Stimulated activated naive CD8-positive, alpha-beta T cell treated with anti-CD3 and anti-CD28 coated beads, Interleukin-15, amount 100 ng/mL, for 72 hours (primary cell): ENCODE results near the gene LRP1B.
"Not testable (repeated sequence)": the region's sequence is repeated elsewhere in the genome, so short reads cannot be mapped to it uniquely, and the experiment has no call there.

ENCODE experiments used
- ATAC-seq: fragments of 150-1000 bp; cut with Tn5 transposase; 2 replicates; pipeline ENCODE4 v1.10.0; 2021; ENCODE audit warnings: mild to moderate bottlenecking, moderate library complexity
- DNase-seq, 2 donors: peaks; one replicate each; pipeline ENCODE4 v3.0.0; 2021 to 2022
- H3K27ac Mint-ChIP-seq, 2 donors: one replicate each; pipeline ENCODE4 v1.8.0; 2022; ENCODE audit warnings: mild to moderate bottlenecking in 2 of 2, mixed read lengths in 2 of 2, moderate library complexity in 2 of 2
- H3K27me3 Mint-ChIP-seq: one replicate; pipeline ENCODE4 v1.8.0; 2022; ENCODE audit warnings: mixed read lengths
- H3K4me1 Mint-ChIP-seq: one replicate; pipeline ENCODE4 v1.8.0; 2022; ENCODE audit warnings: mild to moderate bottlenecking, mixed read lengths
- H3K4me3 Mint-ChIP-seq, 2 donors: one replicate each; pipeline ENCODE4 v1.8.0; 2022; ENCODE audit warnings: mild to moderate bottlenecking in 2 of 2, mixed read lengths in 2 of 2, moderate library complexity in 1 of 2
- H3K9me3 Mint-ChIP-seq, 2 donors: one replicate each; pipeline ENCODE4 v1.8.0; 2022; ENCODE audit warnings: mixed read lengths in 2 of 2

Gene LRP1B

GRCh38 chr2:140417504-140417903 lies 1713.3 kb downstream of the LRP1B start:
- Mint-ChIP-seq H3K27ac (no peak overlapping the region), H3K4me1 (no peaks in the 10 kb centered on the region), H3K9me3 (peaks cover 0 to 7% of the 10 kb centered on the region in 2 donors), H3K4me3 (no peak overlapping the region), H3K27me3 (no peaks in the 10 kb centered on the region)
- DNase-seq (no peak), ATAC-seq (no peak)

- H3K9me3 Mint-ChIP-seq, result no peaks in the 10 kb centered on the region
- no peak overlapping the region for H3K4me3 Mint-ChIP-seq
- ATAC-seq, result no peak
- no peaks in the 10 kb centered on the region for H3K27me3 Mint-ChIP-seq
- no peak for DNase-seq
- no peak overlapping the region for H3K27ac Mint-ChIP-seq
- H3K4me1 Mint-ChIP-seq, result no peaks in the 10 kb centered on the region
These were observed 1714.2 kb downstream of the LRP1B start for GRCh38 chr2:140416577-140416976.

- H3K9me3 Mint-ChIP-seq, H3K4me1 Mint-ChIP-seq, H3K27me3 Mint-ChIP-seq, DNase-seq, H3K27ac Mint-ChIP-seq, ATAC-seq, H3K4me3 Mint-ChIP-seq: not testable (repeated sequence)
These were observed 1715.8 kb downstream of the LRP1B start for GRCh38 chr2:140415035-140415434.

GRCh38 chr2:140410695-140411094 lies 1720.1 kb downstream of the LRP1B start:
- DNase-seq (no peak), ATAC-seq (no peak)
- Mint-ChIP-seq H3K4me3 (no peak overlapping the region), H3K4me1 (no peaks in the 10 kb centered on the region), H3K9me3 (peaks cover 0 to 12% of the 10 kb centered on the region in 2 donors), H3K27me3 (no peaks in the 10 kb centered on the region), H3K27ac (no peak overlapping the region)

GRCh38 chr2:140401056-140401455 lies 1729.8 kb downstream of the LRP1B start:
- Mint-ChIP-seq H3K9me3 (peaks cover 24% of the 10 kb centered on the region in 2 donors), H3K27ac (no peak overlapping the region), H3K4me1 (no peaks in the 10 kb centered on the region), H3K4me3 (no peak overlapping the region), H3K27me3 (no peaks in the 10 kb centered on the region)
- ATAC-seq, result no peak
- DNase-seq, result no peak

- H3K4me1 Mint-ChIP-seq, result no peaks in the 10 kb centered on the region
- no peak overlapping the region for H3K4me3 Mint-ChIP-seq
- DNase-seq, result no peak
- no peak overlapping the region for H3K27ac Mint-ChIP-seq
- no peaks in the 10 kb centered on the region for H3K9me3 Mint-ChIP-seq
- no peaks in the 10 kb centered on the region for H3K27me3 Mint-ChIP-seq
- ATAC-seq, result no peak
These were observed 1738.0 kb downstream of the LRP1B start for GRCh38 chr2:140392824-140393223.

GRCh38 chr2:140384946-140385345 lies 1745.9 kb downstream of the LRP1B start:
- Mint-ChIP-seq H3K4me1 (no peaks in the 10 kb centered on the region), H3K27me3 (no peaks in the 10 kb centered on the region), H3K4me3 (no peak overlapping the region), H3K27ac (no peak overlapping the region), H3K9me3 (peaks cover 0 to 11% of the 10 kb centered on the region in 2 donors)
- no peak for DNase-seq
- ATAC-seq, result no peak

- Mint-ChIP-seq H3K27me3 (no peaks in the 10 kb centered on the region), H3K4me1 (no peaks in the 10 kb centered on the region), H3K4me3 (no peak overlapping the region), H3K9me3 (peaks cover 0 to 11% of the 10 kb centered on the region in 2 donors), H3K27ac (no peak overlapping the region)
- no peak for ATAC-seq
- no peak for DNase-seq
These were observed 1747.0 kb downstream of the LRP1B start for GRCh38 chr2:140383781-140384180.

GRCh38 chr2:140376686-140377085 lies 1754.1 kb downstream of the LRP1B start:
- H3K9me3 Mint-ChIP-seq, result no peaks in the 10 kb centered on the region
- H3K27ac Mint-ChIP-seq, result no peak overlapping the region
- H3K4me1 Mint-ChIP-seq, result no peaks in the 10 kb centered on the region
- DNase-seq (no peak), ATAC-seq (no peak)
- no peak overlapping the region for H3K4me3 Mint-ChIP-seq
- no peaks in the 10 kb centered on the region for H3K27me3 Mint-ChIP-seq

GRCh38 chr2:140363131-140363530 lies 1767.7 kb downstream of the LRP1B start:
- Mint-ChIP-seq H3K27ac (no peak overlapping the region), H3K27me3 (no peaks in the 10 kb centered on the region), H3K9me3 (peaks cover 10 to 11% of the 10 kb centered on the region in 2 donors), H3K4me3 (no peak overlapping the region), H3K4me1 (no peaks in the 10 kb centered on the region)
- no peak for DNase-seq
- ATAC-seq, result no peak

- DNase-seq, result no peak
- Mint-ChIP-seq H3K9me3 (peaks cover 10 to 11% of the 10 kb centered on the region in 2 donors), H3K4me3 (no peak overlapping the region)
These were observed 1768.5 kb downstream of the LRP1B start for GRCh38 chr2:140362361-140362760.

GRCh38 chr2:140359056-140359771 lies 1771.6 kb downstream of the LRP1B start:
- DNase-seq, result no peak
- Mint-ChIP-seq H3K27me3 (no peaks in the 10 kb centered on the region), H3K27ac (no peak overlapping the region), H3K4me3 (no peak overlapping the region), H3K9me3 (peaks cover 0 to 3% of the 10 kb centered on the region in 2 donors), H3K4me1 (no peaks in the 10 kb centered on the region)
- ATAC-seq, result no peak

More at GRCh38 chr2:140362361-140362760, 1768.5 kb downstream of the LRP1B start:
- Mint-ChIP-seq H3K4me1 (no peaks in the 10 kb centered on the region), H3K27me3 (no peaks in the 10 kb centered on the region), H3K27ac (no peak overlapping the region)
- ATAC-seq, result no peak

GRCh38 chr2:140356697-140357096 lies 1774.1 kb downstream of the LRP1B start:
- Mint-ChIP-seq H3K4me3 (no peak overlapping the region), H3K27me3 (no peaks in the 10 kb centered on the region), H3K4me1 (no peaks in the 10 kb centered on the region), H3K27ac (no peak overlapping the region), H3K9me3 (peaks cover 0 to 9% of the 10 kb centered on the region in 2 donors)
- no peak for DNase-seq
- ATAC-seq, result no peak

- DNase-seq, result no peak
- Mint-ChIP-seq H3K27ac (no peak overlapping the region), H3K4me1 (no peaks in the 10 kb centered on the region), H3K27me3 (no peaks in the 10 kb centered on the region), H3K9me3 (peaks cover 0 to 9% of the 10 kb centered on the region in 2 donors), H3K4me3 (no peak overlapping the region)
- no peak for ATAC-seq
These were observed 1775.2 kb downstream of the LRP1B start for GRCh38 chr2:140355511-140356090.

- H3K4me1 Mint-ChIP-seq, result no peaks in the 10 kb centered on the region
- no peaks in the 10 kb centered on the region for H3K27me3 Mint-ChIP-seq
- DNase-seq (no peak), ATAC-seq (no peak)
- peaks cover 0 to 9% of the 10 kb centered on the region in 2 donors for H3K9me3 Mint-ChIP-seq
- no peak overlapping the region for H3K27ac Mint-ChIP-seq
- H3K4me3 Mint-ChIP-seq, result no peak overlapping the region
These were observed 1776.3 kb downstream of the LRP1B start for GRCh38 chr2:140354544-140354943.

- DNase-seq (no peak), ATAC-seq (no peak)
- no peaks in the 10 kb centered on the region for H3K27me3 Mint-ChIP-seq
- H3K9me3 Mint-ChIP-seq, result peaks cover 0 to 9% of the 10 kb centered on the region in 2 donors
- H3K4me3 Mint-ChIP-seq, result no peak overlapping the region
- no peaks in the 10 kb centered on the region for H3K4me1 Mint-ChIP-seq
- H3K27ac Mint-ChIP-seq, result no peak overlapping the region
These were observed 1777.3 kb downstream of the LRP1B start for GRCh38 chr2:140353541-140353940.
